HG02610 (cell line): ENCODE results near the gene KDM4C.
A peak's percentile ranks its signal among the peaks of the same experiment; 100 is the strongest.

Source experiments
- ATAC-seq: cut with Tn5 transposase; IDR thresholded peaks from one replicate; pipeline ENCODE4 v1.9.1; 2021; ENCODE audit warnings: mild to moderate bottlenecking, moderate library complexity; ENCODE audit not compliant: unreplicated experiment

The KDM4C gene

DNA sequence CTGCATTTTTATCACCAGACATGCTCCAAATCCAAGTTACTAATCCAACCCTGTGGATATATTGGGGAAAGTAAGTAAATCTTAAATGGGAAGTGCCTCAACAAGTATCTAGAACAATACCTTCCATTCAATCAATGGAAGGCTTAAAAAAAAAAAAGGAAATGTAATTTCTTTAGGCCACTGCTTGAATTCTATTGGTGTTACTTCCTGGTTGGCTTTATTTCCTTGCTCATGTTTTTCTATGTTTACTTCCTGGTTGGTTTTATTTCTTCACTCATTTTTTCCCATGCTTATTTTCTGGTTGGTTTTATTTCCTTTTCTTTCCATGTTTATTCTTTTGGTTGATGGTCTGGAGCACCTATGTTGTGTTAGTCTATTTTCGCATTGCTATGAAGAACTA is 363.9 kb downstream of the KDM4C start:
- ATAC-seq = no peak

GRCh38 chr9:7123743-7124142 is 366.0 kb downstream of the KDM4C start:
- ATAC-seq = no peak

DNA sequence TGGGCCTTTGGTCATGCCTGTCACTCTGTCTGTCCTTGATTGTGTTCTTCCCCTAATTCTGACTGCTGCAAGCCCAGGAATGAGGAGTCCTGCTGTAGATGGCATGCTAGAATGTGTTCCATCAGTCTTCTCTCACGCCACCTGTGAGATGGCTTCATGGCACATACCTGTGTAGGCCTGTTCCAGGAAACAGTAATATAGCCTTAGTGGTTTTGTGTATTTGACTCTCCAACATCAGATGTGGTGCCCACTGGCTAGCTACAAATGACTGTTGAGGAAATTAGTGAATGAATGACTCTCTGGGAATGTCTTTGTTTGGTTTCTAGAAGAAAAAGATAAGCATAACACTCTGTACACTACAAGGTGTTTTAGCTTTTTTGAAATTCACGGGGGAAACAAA is 367.5 kb downstream of the KDM4C start:
- no peak for ATAC-seq

GRCh38 chr9:7129391-7129790 is 371.6 kb downstream of the KDM4C start:
- no peak for ATAC-seq

DNA sequence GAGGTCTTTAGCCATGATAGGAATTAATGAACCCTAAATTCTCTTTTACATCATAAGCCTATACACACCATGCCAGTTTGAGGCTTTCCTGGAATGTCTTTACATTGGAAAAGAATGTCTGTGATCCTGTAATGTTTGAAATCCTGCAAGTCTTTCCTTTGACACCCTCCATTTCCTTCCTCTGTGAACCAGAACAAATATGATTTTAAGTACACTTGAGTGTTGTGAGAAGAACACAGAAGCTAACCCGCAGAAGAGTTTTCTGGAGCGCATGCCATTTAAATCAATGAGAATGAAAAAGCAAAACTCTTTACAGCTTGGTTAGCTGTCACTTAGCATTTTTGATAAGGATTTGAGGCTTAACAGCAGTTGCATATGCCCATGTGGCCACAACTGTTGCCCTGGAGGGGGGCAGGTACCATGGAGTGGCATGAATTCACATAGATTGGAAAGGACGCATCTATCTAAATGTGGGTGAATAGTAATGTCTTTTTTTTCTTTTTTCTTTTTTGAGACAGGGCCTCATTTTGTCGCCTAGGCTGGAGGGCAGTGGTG is 372.6 kb downstream of the KDM4C start:
- ATAC-seq = no peak

DNA sequence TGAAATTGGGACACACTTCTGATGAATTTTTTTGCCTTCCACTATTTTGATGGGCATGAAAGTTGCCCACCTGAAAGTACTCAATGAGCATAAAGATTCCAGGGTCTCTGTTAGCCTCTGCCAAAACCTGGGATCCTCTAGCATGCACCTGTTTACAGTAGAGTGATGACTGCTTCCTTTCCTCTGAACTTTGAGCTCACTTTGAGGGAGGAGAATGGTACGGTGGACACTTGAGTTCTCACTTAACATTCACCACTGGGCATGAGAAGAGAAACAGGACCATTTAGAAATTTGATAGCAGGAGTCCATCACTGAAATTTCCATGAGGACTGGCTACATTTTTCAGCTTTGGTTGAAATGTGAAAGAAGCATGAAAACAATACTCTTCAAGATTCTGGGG is 374.8 kb downstream of the KDM4C start:
- no peak for ATAC-seq

DNA sequence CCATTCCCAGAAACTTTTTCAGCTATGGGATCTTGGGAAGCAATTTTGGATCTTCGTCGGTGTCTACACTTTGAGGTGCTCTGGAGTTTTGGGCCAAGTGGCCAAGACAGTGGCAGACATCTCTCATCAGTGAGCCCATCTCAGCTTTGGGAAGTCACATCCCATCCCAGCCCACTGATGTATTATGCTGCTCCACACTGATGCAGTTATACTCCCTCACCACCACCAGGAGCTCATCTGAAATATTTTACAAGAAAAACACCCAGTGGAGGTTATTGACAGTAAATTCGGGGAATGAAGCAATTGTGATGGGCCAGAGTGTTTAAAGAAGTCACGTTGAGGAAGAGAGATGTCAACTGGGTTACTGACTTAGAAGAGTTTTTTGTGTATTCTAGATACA is 378.0 kb downstream of the KDM4C start:
- ATAC-seq = no peak

- ATAC-seq = no peak
Measured at GRCh38 chr9:7137040-7137439, 379.3 kb downstream of the KDM4C start.

GRCh38 chr9:7137571-7137970 is 379.8 kb downstream of the KDM4C start:
- ATAC-seq = no peak

GRCh38 chr9:7139886-7140285 is 382.1 kb downstream of the KDM4C start:
- ATAC-seq = no peak

- no peak for ATAC-seq
Measured at GRCh38 chr9:7140401-7140800, 382.6 kb downstream of the KDM4C start.

DNA sequence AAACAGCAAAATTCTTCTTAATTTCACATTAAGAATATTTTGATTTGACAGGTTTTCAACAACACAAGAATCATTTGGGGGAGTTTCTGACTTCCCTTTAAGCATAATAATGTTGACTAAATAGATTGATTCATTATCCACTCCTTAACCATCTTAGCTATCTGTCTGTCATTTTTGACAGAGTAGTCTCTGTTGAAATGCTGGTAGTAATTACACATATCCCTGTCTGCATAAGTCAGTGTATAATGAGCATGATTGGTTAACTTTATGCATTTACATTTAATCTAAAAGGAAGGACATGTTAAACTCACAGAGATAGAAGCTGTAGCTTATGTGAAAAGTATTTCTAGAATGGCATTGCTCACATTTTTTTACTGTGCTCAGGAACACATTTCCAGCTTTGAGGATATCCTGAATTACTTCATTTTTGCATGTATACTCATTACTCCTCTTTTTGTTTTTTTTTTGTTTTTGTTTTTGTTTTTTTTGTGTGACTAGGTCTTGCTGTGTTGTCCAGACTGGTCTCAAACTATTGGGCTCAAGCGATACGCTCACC is 385.9 kb downstream of the KDM4C start:
- no peak for ATAC-seq

DNA sequence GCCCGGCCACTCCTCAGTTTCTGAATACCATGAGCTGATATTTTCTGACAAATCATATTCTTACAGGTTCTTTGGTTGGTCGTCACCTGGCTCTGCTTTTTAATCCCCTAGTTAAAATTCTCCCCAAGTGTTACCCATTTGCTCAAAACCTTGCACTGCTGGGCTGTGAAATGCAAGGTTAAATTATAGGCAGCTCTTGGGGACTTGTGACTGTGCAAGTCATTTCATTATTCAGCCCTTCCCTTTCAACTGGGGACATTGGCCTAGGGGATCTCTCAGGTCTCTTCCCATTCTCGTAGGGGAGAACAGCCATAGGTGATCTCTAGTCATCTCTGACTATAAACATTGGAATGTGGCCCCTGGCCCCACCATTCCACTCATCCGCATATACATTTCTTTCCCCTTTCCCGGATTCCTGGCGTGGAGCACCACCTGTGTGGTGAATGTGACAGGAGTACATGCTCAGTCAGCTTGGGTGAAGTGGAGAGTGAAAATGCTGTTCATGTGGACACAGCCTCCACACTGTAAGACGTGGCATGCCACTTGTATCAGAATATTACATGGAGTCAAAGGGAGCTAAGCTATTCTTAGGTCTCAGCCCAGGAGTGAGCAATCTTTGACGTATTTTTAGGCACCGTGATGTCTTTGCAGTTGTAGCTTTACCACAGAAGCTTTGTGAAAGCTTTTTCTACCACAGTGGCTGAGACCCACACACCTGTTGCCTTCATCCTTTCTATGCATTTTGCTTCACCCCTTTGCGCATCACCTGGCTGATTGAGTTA is 386.7 kb downstream of the KDM4C start:
- ATAC-seq = no peak

GRCh38 chr9:7145361-7146069 is 387.7 kb downstream of the KDM4C start:
- ATAC-seq = no peak

DNA sequence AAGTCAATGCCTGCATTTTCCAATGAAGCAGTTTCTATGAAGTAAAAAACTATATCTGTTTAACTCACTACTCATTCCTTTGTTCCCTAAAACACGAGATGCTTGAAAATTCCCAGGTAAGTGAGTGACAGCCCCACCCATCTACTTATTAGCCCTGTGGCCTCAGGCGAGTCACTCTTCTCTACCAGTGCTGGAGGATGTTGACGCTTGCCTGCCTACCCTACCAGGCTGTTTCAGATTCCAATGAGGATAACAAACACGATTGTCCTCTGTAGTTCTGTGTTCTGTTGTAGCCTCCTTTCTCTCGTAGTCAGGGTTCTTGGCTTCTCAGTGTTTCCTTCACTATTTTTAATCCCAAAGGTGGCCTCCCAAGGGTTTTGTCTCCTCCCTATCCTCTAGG is 388.8 kb downstream of the KDM4C start:
- ATAC-seq = no peak

GRCh38 chr9:7147121-7148090 is 389.6 kb downstream of the KDM4C start:
- ATAC-seq = no peak

DNA sequence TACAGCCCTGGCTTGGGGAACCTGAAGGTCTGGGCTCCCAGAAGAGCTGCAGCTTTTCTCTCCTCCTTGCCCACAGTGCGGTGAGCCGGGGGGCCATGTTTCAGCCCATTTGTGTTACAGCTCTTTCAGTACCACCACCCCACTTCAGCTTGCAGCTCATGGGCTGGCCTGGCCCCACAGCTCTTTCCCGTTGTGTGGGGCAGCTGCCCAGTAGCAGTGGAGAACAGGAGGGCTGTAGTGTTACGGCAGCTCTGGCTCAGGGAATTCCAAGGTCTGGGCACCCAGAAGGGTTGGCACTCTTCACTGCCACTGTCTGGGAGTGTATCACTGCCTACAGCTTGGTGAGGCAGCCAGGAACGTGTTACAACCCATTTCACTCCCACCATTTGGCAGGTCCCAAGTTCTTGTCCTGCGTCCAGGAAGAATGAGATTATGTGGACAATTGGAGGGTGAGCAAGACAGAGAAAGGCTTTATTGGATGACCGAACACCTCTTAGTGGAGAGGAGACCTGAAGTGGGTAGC is 390.5 kb downstream of the KDM4C start:
- ATAC-seq = no peak

- no peak for ATAC-seq
Measured at GRCh38 chr9:7149258-7149657, 391.5 kb downstream of the KDM4C start.

DNA sequence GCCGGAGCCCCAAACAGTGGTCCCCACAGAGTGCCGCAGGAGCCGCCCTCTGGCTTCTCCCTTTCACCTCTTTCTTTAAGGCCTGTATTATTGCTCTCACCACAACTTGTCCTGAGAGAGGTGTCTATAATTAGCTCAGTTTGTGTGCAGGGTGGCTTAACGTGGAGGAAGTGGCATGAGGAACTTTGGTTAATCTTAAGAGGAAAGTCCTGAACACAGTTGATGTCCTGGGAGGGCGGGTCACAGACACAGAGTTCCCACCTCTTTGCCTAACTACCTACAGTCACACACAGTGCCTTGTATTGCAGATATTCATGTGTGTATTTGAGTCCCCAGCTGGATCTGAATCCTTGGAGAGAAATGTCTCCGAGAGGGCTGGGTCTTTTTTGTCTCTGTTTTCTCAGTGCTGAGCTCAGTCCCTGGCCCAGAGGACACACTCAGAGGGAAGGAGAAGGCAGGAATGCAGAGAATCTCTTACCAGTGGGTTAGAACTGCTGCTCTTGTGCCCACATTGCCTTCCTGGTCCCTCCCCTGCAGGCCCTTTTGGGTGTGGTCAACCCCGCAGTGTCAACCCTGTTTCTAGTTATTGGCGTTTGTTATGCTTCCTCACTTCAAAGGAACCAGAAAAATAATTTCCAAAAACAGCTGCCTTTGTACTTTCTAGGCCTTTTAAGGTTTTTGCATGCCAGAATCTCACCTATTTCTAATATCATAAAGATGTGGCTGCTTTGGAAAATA is 392.5 kb downstream of the KDM4C start:
- ATAC-seq = peak; percentile 54

DNA sequence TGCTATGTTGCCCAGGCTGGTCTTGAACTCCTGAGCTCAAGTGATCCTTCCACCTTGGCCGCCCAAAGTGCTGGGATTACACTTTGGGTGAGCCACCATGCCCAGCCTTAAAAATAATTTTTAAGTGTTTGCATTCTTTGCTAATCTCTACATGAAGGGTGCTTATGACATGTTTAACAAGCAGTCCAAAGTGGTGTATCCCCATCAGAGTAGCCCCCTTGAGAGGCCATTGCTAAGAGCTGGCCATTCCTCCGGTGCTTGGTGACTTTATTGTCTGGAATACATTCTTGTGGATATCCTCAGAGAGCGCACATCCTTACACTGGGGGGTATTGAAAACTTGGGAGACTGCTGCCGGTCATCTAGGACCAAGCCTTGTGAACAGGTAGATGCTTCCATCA is 395.4 kb downstream of the KDM4C start:
- ATAC-seq = no peak
